GM10248 (cell line): ENCODE measurements around the gene TAPBPL.

Experiments used
- CTCF ChIA-PET: fragments of 300-600 bp; sonication (Branson Sonifier 250); formaldehyde crosslinking; extraction: SDS; loops from one replicate; lab custom pipeline; 2021; ENCODE audit warnings: antibody characterized with exemption; lab: Yijun Ruan, JAX
- POLR2A ChIA-PET: fragments of 350-650 bp; sonication (Branson Sonifier 250); formaldehyde crosslinking; extraction: SDS; loops from one replicate; lab custom pipeline; 2020; ENCODE audit warnings: antibody characterized with exemption; lab: Yijun Ruan, JAX
- DNase-seq: peaks from one replicate; pipeline ENCODE4 v3.0.0; 2012; ENCODE audit errors: extremely low spot score
- TF ChIP-seq, protein P1 (sequence below): IDR thresholded peaks from 2 replicates; pipeline ENCODE4 v1.5.1; 2012; ENCODE audit warnings: mild to moderate bottlenecking, low read depth; ENCODE audit errors: extremely low read depth, missing control alignments, control extremely low read depth

Gene TAPBPL

DNA sequence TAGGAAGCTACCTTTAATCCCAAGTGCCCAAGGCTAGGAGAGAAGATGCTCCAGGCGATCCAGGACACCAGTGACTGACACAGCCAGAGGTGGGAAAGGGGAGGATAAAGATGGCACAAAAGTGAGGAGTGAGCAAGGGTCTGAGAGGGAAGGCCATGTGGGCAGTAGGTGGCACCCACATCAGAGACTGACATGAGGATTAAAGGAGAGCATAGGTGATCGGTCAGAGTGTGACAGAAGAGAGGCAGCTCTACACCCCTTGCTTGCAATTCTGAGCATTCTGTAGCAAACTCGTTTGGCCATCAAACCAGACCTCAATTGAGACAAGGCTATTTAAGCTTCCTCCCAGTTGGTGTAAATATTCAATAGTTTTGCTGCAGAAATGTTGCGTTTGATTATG is 7.8 kb upstream of the TAPBPL start:
- TF ChIP-seq, protein P1, sequence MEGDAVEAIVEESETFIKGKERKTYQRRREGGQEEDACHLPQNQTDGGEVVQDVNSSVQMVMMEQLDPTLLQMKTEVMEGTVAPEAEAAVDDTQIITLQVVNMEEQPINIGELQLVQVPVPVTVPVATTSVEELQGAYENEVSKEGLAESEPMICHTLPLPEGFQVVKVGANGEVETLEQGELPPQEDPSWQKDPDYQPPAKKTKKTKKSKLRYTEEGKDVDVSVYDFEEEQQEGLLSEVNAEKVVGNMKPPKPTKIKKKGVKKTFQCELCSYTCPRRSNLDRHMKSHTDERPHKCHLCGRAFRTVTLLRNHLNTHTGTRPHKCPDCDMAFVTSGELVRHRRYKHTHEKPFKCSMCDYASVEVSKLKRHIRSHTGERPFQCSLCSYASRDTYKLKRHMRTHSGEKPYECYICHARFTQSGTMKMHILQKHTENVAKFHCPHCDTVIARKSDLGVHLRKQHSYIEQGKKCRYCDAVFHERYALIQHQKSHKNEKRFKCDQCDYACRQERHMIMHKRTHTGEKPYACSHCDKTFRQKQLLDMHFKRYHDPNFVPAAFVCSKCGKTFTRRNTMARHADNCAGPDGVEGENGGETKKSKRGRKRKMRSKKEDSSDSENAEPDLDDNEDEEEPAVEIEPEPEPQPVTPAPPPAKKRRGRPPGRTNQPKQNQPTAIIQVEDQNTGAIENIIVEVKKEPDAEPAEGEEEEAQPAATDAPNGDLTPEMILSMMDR = no peak
- POLR2A ChIA-PET = interaction anchor here (0.6 to 1.5 kb wide), 10 partner anchors 8 to 114 kb away, joined by 3 to 6 read pairs (median 4); partner anchors contain the start of gene TAPBPL
- CTCF ChIA-PET = interaction anchor here (1.1 to 12.1 kb wide), 10 partner anchors 8 to 95 kb away, joined by 3 to 91 read pairs (median 7); partner anchors contain the start of gene TAPBPL
- no peak for DNase-seq

DNA sequence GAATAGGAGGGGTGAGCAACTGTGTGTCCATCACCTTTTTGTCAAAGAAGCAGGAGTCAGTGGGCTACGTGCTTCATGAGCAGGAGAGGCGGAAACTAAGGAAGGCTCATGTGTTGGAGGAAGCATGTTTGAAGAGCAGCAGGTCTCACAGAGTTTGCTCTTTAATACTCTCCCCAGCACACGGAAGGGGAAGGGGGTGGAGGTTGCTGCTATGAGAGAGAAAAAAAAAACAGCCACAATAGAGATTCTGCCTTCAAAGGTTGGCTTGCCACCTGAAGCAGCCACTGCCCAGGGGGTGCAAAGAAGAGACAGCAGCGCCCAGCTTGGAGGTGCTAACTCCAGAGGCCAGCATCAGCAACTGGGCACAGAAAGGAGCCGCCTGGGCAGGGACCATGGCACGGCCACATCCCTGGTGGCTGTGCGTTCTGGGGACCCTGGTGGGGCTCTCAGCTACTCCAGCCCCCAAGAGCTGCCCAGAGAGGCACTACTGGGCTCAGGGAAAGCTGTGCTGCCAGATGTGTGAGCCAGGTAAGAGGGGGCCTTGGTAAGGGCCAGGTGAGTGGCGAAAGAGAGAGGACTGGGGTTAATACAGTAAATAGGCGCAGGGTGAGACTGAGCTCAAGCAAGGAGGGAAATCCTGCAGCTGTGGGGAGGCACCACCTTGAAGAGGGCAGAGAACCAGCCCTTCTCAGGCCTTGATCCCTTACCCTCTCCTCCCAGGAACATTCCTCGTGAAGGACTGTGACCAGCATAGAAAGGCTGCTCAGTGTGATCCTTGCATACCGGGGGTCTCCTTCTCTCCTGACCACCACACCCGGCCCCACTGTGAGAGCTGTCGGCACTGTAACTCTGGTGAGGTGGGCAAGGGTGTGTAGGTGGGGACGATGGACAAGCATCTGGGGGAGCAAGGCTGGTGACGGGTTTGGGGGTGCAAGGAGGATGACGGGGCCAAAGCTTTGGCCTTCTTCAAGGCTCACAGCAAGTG is 6.8 kb upstream of the TAPBPL start, which contains the start of gene CD27:
Gene CD27, plus strand, starts transcription at position 252 of the 985 bp plus-strand sequence. Its CDS starts 141 bp downstream, at position 393.
- TF ChIP-seq, protein P1 = no peak
- ChIA-PET CTCF (interaction anchor here (1.0 to 12.1 kb wide), 10 partner anchors 9 to 94 kb away, joined by 3 to 91 read pairs (median 7); no protein-coding TSS in a partner anchor), POLR2A (interaction anchor here (0.9 to 1.3 kb wide), 3 partner anchors 19 to 90 kb away, joined by 3 to 4 read pairs (median 3); no protein-coding TSS in a partner anchor)
- no peak for DNase-seq

DNA sequence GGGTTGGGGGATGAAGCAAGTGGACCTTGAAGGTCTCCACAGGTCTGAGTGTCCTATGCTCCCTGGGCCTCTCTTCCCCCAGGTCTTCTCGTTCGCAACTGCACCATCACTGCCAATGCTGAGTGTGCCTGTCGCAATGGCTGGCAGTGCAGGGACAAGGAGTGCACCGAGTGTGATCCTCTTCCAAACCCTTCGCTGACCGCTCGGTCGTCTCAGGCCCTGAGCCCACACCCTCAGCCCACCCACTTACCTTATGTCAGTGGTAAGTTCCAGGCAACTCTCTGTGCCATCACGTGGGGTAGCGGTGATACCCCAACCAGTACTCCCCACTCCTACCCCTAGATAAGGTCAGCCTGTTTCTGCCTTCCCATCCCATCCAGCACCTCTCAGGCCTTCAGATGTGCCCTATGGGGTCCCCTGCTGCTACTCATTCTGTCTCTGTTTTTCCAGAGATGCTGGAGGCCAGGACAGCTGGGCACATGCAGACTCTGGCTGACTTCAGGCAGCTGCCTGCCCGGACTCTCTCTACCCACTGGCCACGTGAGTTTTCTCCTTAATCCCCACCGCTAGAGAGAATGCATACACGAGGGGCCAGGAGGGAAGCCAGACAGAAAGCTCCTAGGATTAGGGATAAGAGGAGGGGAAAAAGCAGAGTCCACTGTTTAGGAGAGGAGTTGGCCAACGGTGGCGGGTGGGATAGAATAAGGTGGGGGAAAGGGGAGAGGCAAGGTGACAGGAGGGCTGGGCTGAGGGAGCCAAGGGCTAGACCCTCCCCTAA is 1.6 kb upstream of the TAPBPL start:
- DNase-seq = no peak
- TF ChIP-seq, protein P1 = no peak
- ChIA-PET POLR2A (interaction anchor here (1.4 to 3.2 kb wide), 3 partner anchors 11 to 20 kb away, joined by 5 to 28 read pairs (median 8); partner anchors contain the start of gene VAMP1), CTCF (interaction anchor here (2.2 to 12.1 kb wide), 4 partner anchors 10 to 26 kb away, joined by 7 to 91 read pairs (median 56); no protein-coding TSS in a partner anchor)

DNA sequence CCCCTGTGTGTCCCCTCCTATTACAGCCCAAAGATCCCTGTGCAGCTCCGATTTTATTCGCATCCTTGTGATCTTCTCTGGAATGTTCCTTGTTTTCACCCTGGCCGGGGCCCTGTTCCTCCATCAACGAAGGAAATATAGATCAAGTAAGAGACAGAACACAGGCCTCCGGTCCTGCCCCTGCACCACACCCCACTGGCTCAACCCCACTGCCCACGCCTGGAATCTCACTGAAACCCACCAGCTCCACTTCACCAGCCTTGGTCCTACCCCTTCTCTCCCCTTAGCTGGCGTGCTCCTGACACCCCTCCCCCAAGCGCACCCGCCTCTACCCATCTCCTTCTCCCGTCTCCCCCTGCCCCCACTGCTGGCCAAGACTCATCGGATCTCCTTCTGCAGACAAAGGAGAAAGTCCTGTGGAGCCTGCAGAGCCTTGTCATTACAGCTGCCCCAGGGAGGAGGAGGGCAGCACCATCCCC is 934 bp upstream of the TAPBPL start:
- ChIA-PET POLR2A (interaction anchor here (0.6 to 3.2 kb wide), 5 partner anchors 8 to 84 kb away, joined by 3 to 28 read pairs (median 5); partner anchors contain the start of genes GAPDH and VAMP1), CTCF (interaction anchor here (0.9 to 12.1 kb wide), 7 partner anchors 10 to 113 kb away, joined by 3 to 91 read pairs (median 7); no protein-coding TSS in a partner anchor)
- DNase-seq = no peak
- TF ChIP-seq, protein P1 = no peak

DNA sequence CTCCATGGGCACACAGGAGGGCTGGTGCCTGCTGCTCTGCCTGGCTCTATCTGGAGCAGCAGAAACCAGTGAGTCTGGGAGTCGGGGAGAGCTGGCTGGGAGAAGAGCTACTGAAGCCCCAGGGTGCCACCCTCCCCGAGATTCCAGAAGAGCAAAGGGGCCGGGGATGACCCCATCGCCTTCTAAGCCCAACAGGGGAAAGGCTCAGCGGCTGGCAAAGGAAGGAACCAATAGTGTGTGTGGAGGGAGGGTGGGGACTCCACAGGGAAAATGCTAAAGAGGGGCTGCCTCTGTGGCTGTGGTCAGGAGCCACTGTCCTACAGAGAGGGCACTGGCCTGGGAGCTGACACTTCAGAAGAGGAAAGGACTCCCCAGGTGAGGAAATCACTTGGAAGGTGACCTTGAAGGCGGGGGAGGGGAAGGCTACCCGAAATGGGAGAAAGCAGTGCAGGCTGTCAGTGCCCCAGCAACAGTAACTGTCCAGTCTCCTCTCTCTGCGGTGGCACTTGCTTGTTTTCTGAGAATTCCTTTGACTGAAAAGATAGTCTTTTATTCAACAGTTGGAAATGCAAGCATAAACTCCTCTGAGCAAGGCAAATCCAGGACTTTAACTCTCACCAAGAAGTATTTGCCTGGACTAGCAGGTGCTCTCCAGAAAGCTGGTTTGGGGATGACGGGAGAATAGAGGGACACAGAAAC is 552 bp downstream of the TAPBPL start:
- DNase-seq = no peak
- TF ChIP-seq, protein P1 = no peak
- ChIA-PET CTCF (interaction anchor here (1.2 to 12.1 kb wide), 8 partner anchors 9 to 104 kb away, joined by 3 to 91 read pairs (median 5); partner anchors contain the start of gene VAMP1), POLR2A (interaction anchor here (0.6 to 3.2 kb wide), 8 partner anchors 9 to 415 kb away, joined by 3 to 28 read pairs (median 4); partner anchors contain the start of genes GAPDH, TPI1 and VAMP1)
